Activated CD8-positive, alpha-beta T cell treated with anti-CD3 and anti-CD28 coated beads, Interleukin-2, amount 10 ng/mL, durations not matched to agents 7 days and 5 days (primary cell): ENCODE results near the gene FAM53B. TPM values are rescaled to one million over a fixed set of nuclear protein-coding genes. Genes with fewer than 3 reads are reported as not detected.
A peak's percentile ranks its signal among the peaks of the same experiment; 100 is the strongest.

Source experiments
- ATAC-seq: fragments of 150-1000 bp; cut with Tn5 transposase; one replicate; pipeline ENCODE4 v1.10.0; 2021; ENCODE audit warnings: moderate library complexity
- CTCF ChIA-PET: fragments of 350-600 bp; sonication (Branson Sonifier 250); formaldehyde crosslinking; loops from one replicate; lab custom pipeline; 2021; ENCODE audit warnings: antibody characterized with exemption; lab: Charles Lee
- POLR2A ChIA-PET: fragments of 350-600 bp; sonication (Branson Sonifier 250); formaldehyde crosslinking; loops from one replicate; lab custom pipeline; 2021; ENCODE audit warnings: antibody characterized with exemption; lab: Charles Lee
- DNase-seq: peaks from one replicate; pipeline ENCODE4 v3.0.0-alpha.2; 2020
- H3K27ac Mint-ChIP-seq: one replicate; pipeline ENCODE4 v1.8.0; 2021; ENCODE audit warnings: mild to moderate bottlenecking, mixed read lengths
- H3K27me3 Mint-ChIP-seq: one replicate; pipeline ENCODE4 v1.8.0; 2021; ENCODE audit warnings: low read depth, mixed read lengths
- H3K36me3 Mint-ChIP-seq: one replicate; pipeline ENCODE4 v1.8.0; 2021; ENCODE audit warnings: low read depth, mixed read lengths
- H3K4me1 Mint-ChIP-seq: one replicate; pipeline ENCODE4 v1.8.0; 2021; ENCODE audit warnings: low read depth, mixed read lengths
- H3K4me3 Mint-ChIP-seq: one replicate; pipeline ENCODE4 v1.8.0; 2021; ENCODE audit warnings: mild to moderate bottlenecking, mixed read lengths
- H3K9me3 Mint-ChIP-seq: one replicate; pipeline ENCODE4 v1.8.0; 2022; ENCODE audit warnings: mixed read lengths; ENCODE audit not compliant: insufficient read depth
- total RNA-seq, 2 experiments: library from RNA; stranded (reverse); gene quantifications; one replicate each; pipeline ENCODE4 v1.2.3, GENCODE V29; 2021

Gene FAM53B
- total RNA-seq, 2 experiments from 2014 or later: 19.9 to 21.8 TPM

DNA sequence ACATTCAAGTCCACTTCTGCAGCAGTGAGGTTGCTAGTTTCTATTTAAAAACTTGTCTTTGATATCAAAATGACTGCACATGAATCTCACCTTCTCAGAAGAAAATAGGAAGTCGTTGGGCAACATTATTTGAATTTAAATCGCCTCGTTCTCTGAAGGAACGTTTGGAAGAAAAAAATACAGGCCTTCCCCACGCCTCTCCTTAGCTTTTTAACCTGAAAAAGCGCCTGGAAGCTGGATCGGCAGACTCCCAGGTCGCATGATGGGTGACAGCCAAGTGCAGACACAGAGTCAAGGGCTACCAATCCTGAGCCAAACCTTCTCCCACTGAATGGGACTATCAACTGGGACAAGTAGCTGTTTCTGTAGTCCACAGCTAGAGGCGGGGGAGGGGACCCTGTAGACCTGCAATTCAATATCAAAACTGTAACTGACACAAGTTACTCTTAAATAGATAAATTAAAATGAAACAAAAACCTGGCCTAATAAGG is 2.2 kb downstream of the FAM53B start:
- no peak for ATAC-seq
- Mint-ChIP-seq H3K27ac (no peak overlapping the region), H3K36me3 (peaks cover 12% of the 10 kb centered on the region), H3K4me3 (peak overlapping the region; percentile 94), H3K4me1 (peaks cover 68% of the 10 kb centered on the region), H3K9me3 (no peaks in the 10 kb centered on the region), H3K27me3 (peaks cover 6% of the 10 kb centered on the region)
- POLR2A ChIA-PET: interaction anchor here (0.8 to 2.1 kb wide), 11 partner anchors 17 to 211 kb away, joined by 3 to 6 read pairs (median 4); no protein-coding TSS in a partner anchor
- no peak for DNase-seq
- CTCF ChIA-PET: interaction anchor here (0.6 to 4.8 kb wide), 51 partner anchors 7 to 277 kb away, joined by 3 to 180 read pairs (median 7); partner anchors contain the start of gene ABRAXAS2

DNA sequence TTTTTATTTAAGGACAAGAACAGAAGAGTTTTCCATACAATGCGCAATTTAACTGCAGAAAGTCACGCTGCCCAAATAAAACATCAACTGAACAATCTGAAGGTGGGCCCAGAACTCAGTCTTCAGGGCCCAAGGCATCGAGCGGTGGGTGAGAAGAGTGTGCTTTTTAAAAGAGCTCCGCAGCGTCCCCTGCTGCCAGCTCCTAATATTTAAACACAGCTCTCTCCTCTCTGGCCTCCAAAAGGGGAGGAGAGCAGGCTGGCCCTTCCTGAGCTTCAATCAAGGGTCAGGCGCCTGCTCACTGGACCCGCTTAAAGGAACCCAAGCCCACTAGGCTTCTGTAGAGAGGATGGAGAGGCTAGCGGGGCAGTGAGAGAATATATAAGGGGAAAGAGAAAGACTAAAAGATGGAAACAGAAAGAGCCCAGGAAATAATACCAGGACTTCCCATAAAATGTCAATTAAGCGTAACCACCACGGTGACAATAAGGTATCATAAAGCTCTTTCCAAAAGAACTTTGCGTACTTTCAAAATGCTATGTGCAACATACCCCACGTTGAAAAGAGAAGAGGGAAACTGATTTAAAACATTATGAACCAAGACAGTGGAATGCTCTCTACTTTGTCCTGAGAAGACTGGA is 2.8 kb downstream of the FAM53B start:
- H3K27ac Mint-ChIP-seq: peak overlapping the region; percentile 33
- peak; percentile 61 for ATAC-seq
- CTCF ChIA-PET: interaction anchor here (0.7 to 4.8 kb wide), 51 partner anchors 8 to 277 kb away, joined by 3 to 180 read pairs (median 7); partner anchors contain the start of gene ABRAXAS2

DNA sequence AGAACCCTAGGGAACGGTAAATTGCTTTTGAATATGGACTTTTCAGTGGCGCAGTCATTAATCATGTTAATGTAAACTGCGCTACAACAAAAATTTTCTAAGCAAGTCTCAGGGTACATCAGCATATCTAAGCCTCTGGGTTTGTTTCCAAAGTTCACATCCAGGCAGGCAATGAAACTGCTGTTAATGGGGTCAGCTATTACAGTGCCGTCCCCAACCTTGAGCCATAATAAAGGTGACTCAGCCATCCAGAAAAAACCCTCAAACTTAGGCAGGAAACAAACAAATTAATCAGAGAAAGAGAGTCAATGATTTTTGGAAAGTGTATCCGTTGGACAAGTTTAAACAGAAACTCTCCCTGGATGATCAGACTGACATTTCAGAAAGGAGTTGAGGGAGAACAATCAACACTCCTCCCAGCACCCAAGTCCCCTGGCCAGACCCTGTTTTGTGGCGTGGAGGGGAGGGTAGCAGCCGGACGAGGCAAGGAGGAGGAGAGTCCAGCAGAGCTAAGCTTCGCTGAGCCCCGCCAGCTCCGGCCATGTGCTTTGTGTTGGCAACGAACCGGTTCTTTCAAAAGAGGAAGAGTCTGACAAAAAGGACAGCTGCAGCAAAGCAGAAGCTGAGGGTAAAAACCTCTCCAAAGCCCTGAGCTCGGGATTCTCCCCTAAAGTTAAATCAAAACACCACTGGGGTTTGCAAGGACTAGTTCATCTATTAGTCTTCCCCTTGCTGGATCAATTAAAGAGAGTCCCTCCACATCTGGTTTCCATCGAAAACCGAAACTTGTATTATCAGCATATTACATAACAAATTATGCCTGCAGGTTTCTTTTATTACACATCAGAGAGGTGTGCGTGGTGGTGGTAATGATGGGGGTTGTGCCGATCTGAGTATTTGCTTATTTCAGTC is 3.6 kb downstream of the FAM53B start:
- Mint-ChIP-seq H3K9me3 (no peaks in the 10 kb centered on the region), H3K36me3 (peaks cover 7% of the 10 kb centered on the region), H3K4me1 (peaks cover 76% of the 10 kb centered on the region), H3K4me3 (peak overlapping the region; percentile 45), H3K27ac (peak overlapping the region; percentile 9), H3K27me3 (peaks cover 6% of the 10 kb centered on the region)
- ATAC-seq: no peak
- ChIA-PET CTCF (interaction anchor here (0.7 to 4.8 kb wide), 47 partner anchors 9 to 276 kb away, joined by 3 to 180 read pairs (median 7); partner anchors contain the start of gene ABRAXAS2), POLR2A (interaction anchor here (0.8 to 2.1 kb wide), 9 partner anchors 9 to 96 kb away, joined by 3 to 5 read pairs (median 4); no protein-coding TSS in a partner anchor)
- DNase-seq: no peak

More for the DNA sequence above, 2.8 kb downstream of the FAM53B start:
- Mint-ChIP-seq H3K4me3 (peak overlapping the region; percentile 58), H3K27me3 (peaks cover 6% of the 10 kb centered on the region), H3K4me1 (peaks cover 69% of the 10 kb centered on the region), H3K9me3 (no peaks in the 10 kb centered on the region), H3K36me3 (peaks cover 11% of the 10 kb centered on the region)
- peak; percentile 84 for DNase-seq
- POLR2A ChIA-PET: interaction anchor here (0.8 to 2.1 kb wide), 12 partner anchors 8 to 211 kb away, joined by 3 to 6 read pairs (median 4); no protein-coding TSS in a partner anchor

DNA sequence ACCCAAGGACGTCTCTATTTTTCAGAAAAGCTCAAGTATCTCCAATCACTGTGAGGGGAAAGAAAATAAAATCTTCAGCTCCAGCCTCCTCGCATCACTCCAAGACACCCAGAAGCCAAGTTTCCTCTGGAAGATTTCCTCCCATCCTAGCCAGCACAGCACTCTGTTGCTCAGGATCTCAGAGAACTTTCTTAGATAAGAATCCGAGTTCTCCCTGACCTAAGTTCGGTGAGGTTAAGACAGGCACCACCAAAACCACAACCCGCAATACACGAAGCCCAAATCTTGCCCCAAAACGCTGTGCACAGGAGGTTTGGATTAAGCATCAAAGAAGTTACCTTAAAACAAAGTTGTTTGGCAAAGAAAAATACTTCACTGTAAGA is 4.2 kb downstream of the FAM53B start:
- Mint-ChIP-seq H3K27ac (no peak overlapping the region), H3K4me1 (peaks cover 78% of the 10 kb centered on the region), H3K36me3 (peaks cover 11% of the 10 kb centered on the region), H3K9me3 (no peaks in the 10 kb centered on the region), H3K27me3 (peaks cover 6% of the 10 kb centered on the region), H3K4me3 (no peak overlapping the region)
- CTCF ChIA-PET: interaction anchor here (0.8 to 4.8 kb wide), 11 partner anchors 10 to 210 kb away, joined by 3 to 180 read pairs (median 23); no protein-coding TSS in a partner anchor
- POLR2A ChIA-PET: no interaction called here
- ATAC-seq (no peak), DNase-seq (no peak)

DNA sequence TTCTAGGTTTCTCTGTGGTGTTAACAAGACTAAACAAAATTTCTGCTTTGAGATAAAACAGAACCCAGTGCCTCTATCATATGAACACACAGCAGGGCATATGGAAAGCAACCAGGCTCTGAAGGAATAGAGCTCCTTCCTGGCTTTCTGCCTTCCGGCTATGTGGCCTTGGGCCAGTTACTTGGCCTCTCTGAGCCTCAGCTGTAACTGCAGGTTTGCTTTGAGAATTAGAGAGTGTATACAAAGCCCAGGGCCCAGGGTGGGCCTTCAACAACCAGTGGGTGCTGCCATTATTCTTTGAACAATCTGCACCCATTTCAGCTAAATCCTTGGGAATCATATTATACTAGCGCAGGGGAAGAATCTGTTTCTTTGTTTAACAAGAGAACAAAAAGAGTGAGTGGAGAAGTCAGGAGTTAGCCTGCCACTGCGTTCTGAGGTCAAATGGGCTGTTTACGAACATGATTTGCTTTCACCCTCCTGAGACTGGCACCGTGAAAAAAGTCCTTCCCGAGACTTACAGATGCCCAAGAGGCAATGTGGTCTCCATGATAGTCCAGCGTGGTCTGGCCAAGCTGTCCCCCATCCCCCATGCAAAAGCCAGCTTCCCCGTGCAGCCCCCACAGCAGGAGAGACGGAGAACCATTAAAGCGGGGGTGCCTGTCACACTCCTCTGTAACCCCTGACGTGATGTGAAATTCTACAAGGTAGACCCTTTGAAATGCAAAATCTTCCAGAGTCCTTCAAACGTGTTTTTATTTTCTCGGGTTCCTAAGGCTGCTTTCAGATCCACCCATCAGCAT is 4.9 kb downstream of the FAM53B start:
- Mint-ChIP-seq H3K4me3 (no peak overlapping the region), H3K36me3 (peaks cover 12% of the 10 kb centered on the region), H3K27me3 (peaks cover 6% of the 10 kb centered on the region), H3K4me1 (peaks cover 80% of the 10 kb centered on the region), H3K27ac (no peak overlapping the region), H3K9me3 (no peaks in the 10 kb centered on the region)
- DNase-seq (no peak), ATAC-seq (no peak)
- ChIA-PET POLR2A (no interaction called here), CTCF (interaction anchor here (0.8 to 4.8 kb wide), 9 partner anchors 10 to 209 kb away, joined by 3 to 180 read pairs (median 7); no protein-coding TSS in a partner anchor)

DNA sequence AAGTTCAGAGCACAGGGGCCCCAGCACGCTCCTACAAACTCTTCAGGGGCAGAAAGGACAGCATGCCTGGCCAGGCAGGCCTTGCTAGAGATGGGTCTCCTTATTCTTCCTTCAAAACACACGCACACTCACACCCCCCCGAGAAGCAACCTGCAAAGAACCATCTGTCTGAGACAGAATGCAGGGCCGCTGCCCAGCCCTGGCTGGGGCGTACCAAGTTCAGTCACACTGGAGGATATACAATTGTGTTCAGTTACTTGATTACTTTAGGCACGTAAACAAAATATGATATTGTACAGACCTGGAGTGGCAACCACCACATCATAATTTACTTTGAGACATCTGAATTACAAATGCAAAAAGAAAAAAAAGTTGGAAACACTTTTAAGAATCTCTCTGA is 5.7 kb downstream of the FAM53B start:
- H3K27me3 Mint-ChIP-seq: peaks cover 6% of the 10 kb centered on the region
- ChIA-PET POLR2A (no interaction called here), CTCF (interaction anchor here (1.0 to 4.8 kb wide), 6 partner anchors 18 to 110 kb away, joined by 3 to 180 read pairs (median 6); no protein-coding TSS in a partner anchor)
- peaks cover 89% of the 10 kb centered on the region for H3K4me1 Mint-ChIP-seq
- no peak overlapping the region for H3K27ac Mint-ChIP-seq
- H3K9me3 Mint-ChIP-seq: no peaks in the 10 kb centered on the region
- no peak for DNase-seq
- H3K36me3 Mint-ChIP-seq: peaks cover 18% of the 10 kb centered on the region
- H3K4me3 Mint-ChIP-seq: no peak overlapping the region
- no peak for ATAC-seq

DNA sequence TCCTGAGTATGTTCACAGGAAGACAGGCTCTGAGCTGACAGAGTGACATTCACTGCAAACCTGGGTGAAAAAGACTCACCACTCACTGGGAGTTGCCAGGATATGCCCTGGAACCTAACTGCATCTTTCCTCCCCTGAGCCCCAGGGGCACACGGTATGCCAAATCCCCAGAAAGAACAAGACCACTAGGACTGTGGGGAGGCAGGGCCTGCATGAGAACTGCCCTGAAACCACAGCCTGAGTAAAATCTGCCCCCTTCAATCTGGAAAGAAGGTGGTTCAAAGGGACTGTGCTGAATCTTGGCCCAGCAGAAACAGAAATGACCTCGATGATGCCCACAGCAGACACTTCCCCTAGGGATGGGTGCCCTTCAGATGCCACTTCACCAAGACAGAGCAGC is 6.5 kb downstream of the FAM53B start:
- Mint-ChIP-seq H3K27ac (no peak overlapping the region), H3K4me1 (peaks cover 94% of the 10 kb centered on the region), H3K9me3 (no peaks in the 10 kb centered on the region), H3K4me3 (no peak overlapping the region), H3K36me3 (peaks cover 21% of the 10 kb centered on the region), H3K27me3 (peaks cover 4% of the 10 kb centered on the region)
- DNase-seq (peak; percentile 19), ATAC-seq (no peak)
- POLR2A ChIA-PET: interaction anchor here (0.7 kb wide), 1 partner anchor 89 kb away, joined by 3 read pairs; no protein-coding TSS in a partner anchor
- CTCF ChIA-PET: interaction anchor here (1.0 to 1.4 kb wide), 2 partner anchors 90 to 110 kb away, joined by 3 to 6 read pairs; no protein-coding TSS in a partner anchor

DNA sequence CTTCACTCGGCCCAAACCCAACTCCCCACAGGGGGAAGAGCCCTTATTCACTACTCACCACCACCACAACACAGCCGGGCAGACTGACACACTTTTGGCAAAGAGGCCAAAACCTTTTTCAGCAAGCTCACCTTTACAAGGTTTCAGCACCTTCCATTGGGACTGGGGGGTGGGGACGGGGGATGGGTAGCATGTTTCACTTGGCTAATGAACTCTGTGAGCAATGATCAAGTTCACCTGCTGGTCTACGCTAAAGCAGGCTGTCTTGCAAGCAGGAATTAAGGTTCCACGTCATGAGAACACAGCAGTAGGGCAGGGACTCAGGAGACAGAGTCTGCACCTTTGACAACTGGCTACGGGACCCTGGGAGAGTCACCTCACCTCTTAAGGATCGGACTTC is 7.0 kb downstream of the FAM53B start:
- H3K9me3 Mint-ChIP-seq: no peaks in the 10 kb centered on the region
- CTCF ChIA-PET: interaction anchor here (1.0 to 1.4 kb wide), 2 partner anchors 90 to 109 kb away, joined by 3 to 6 read pairs; no protein-coding TSS in a partner anchor
- DNase-seq (peak; percentile 19), ATAC-seq (no peak)
- no peaks in the 10 kb centered on the region for H3K27me3 Mint-ChIP-seq
- H3K4me3 Mint-ChIP-seq: no peak overlapping the region
- no peak overlapping the region for H3K27ac Mint-ChIP-seq
- peaks cover 19% of the 10 kb centered on the region for H3K36me3 Mint-ChIP-seq
- H3K4me1 Mint-ChIP-seq: peaks cover 93% of the 10 kb centered on the region
- POLR2A ChIA-PET: interaction anchor here (0.7 kb wide), 1 partner anchor 89 kb away, joined by 3 read pairs; no protein-coding TSS in a partner anchor

DNA sequence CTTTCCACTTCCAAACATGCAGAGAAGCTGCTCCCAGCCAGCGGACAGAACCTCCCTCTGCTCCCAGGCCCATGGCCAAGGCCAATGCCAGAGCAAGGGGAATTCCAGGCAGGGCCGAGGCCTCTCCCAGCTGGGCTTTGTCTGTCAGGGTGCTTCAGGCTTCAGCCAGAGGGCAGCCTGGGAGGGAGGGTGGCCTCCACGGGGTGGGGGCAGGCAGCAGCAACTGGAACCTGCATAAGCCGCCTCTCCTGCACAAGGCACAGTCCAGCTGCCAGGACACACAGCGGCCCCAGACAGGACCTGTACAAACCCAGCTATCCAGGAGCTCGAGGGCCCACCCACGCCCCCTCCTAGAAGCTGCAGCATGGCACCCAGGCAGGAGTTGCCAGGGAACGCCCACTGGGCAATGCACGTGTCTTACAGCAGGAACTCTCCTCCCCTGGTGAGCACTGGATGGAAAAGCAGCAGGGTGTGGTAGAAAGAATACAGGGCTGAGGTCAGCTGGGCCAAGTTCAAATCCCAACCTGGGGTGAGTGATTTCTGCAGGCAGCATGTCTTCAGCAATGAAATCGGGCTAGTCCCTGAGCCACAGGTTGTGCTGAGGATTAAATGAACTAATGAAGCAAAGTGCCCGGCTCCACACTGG is 7.6 kb downstream of the FAM53B start:
- DNase-seq (peak; percentile 18), ATAC-seq (no peak)
- ChIA-PET CTCF (interaction anchor here (9.0 kb wide), 1 partner anchor 18 kb away, joined by 92 read pairs; no protein-coding TSS in a partner anchor), POLR2A (no interaction called here)
- Mint-ChIP-seq H3K27ac (no peak overlapping the region), H3K4me1 (peaks cover 93% of the 10 kb centered on the region), H3K27me3 (no peaks in the 10 kb centered on the region), H3K36me3 (peaks cover 22% of the 10 kb centered on the region), H3K4me3 (no peak overlapping the region), H3K9me3 (no peaks in the 10 kb centered on the region)
